T-cell (primary cell): Measurements from ENCODE around the gene PPP1R12A. TPM values are rescaled to one million over a fixed set of nuclear protein-coding genes. Genes with fewer than 3 reads are reported as not detected.
"Not testable (repeated sequence)": the region's sequence is repeated elsewhere in the genome, so short reads cannot be mapped to it uniquely, and the experiment has no call there.

Source experiments
- ATAC-seq, 4 experiments: fragments of 200-7000 bp in 3 of 4; fragments of 150-1000 bp in 1 of 4; cut with Tn5 transposase; replicated peaks in 1 of 4; 1 replicate in 3 of 4; 2 replicates in 1 of 4; pipeline ENCODE4 v1.10.0; 2021; ENCODE audit warnings: moderate library complexity in 3 of 4, mild to moderate bottlenecking in 2 of 4, moderate number of reproducible peaks in 1 of 4
- CTCF ChIA-PET, 2 donors: fragments of 300-600 bp; sonication (Branson Sonifier 250); formaldehyde crosslinking; loops; one replicate each; lab custom pipeline; 2022; ENCODE audit warnings: antibody characterized with exemption in 2 of 2; lab: Charles Lee
- POLR2A ChIA-PET, 2 donors: fragments of 300-600 bp; sonication (Branson Sonifier 250); formaldehyde crosslinking; loops; one replicate each; lab custom pipeline; 2022; ENCODE audit warnings: antibody characterized with exemption in 2 of 2; lab: Charles Lee
- DNase-seq, 35 experiments: peaks; one replicate each; pipeline versions ENCODE4 v3.0.0 to v3.0.0-alpha.2; 2013 to 2023
- H3K27ac ChIP-seq: one replicate; pipeline ENCODE4 v1.5.1; 2013; ENCODE audit warnings: low read length
- H3K27me3 ChIP-seq, 2 experiments: replicated peaks in 1 of 2; 1 replicate in 1 of 2; 2 replicates in 1 of 2; pipeline versions ENCODE4 v1.6.1 to v1.7.0; 2013; ENCODE audit warnings: low read length in 1 of 2, mixed read lengths in 1 of 2; ENCODE audit not compliant: control insufficient read depth in 2 of 2, insufficient read depth in 2 of 2; ENCODE audit errors: extremely low read depth in 1 of 2
- H3K36me3 ChIP-seq, 2 donors: 1 replicate in 1 of 2; 2 replicates in 1 of 2; pipeline versions ENCODE4 v1.6.1 to v1.7.0; 2013; ENCODE audit warnings: low read length in 1 of 2; ENCODE audit not compliant: control insufficient read depth in 2 of 2, insufficient read depth in 1 of 2; ENCODE audit errors: extremely low read depth in 1 of 2
- H3K4me1 ChIP-seq, 2 experiments: 1 replicate in 1 of 2; 2 replicates in 1 of 2; pipeline versions ENCODE4 v1.6.1 to v1.7.0; 2013; ENCODE audit warnings: low read length in 2 of 2, mixed read lengths in 1 of 2; ENCODE audit not compliant: insufficient read depth in 2 of 2, control insufficient read depth in 1 of 2; ENCODE audit errors: extremely low read depth in 1 of 2
- H3K4me3 ChIP-seq, 2 donors: 1 replicate in 1 of 2; 2 replicates in 1 of 2; pipeline versions ENCODE4 v1.5.1 to v1.7.0; 2013; ENCODE audit warnings: mild to moderate bottlenecking in 2 of 2, low read length in 1 of 2, moderate library complexity in 1 of 2; ENCODE audit not compliant: control insufficient read depth in 1 of 2; ENCODE audit errors: extremely low read depth in 1 of 2
- H3K9me3 ChIP-seq: 2 replicates; pipeline ENCODE4 v1.7.0; 2013
- H3K27ac Mint-ChIP-seq, 2 donors: one replicate each; pipeline ENCODE4 v1.8.0; 2020 to 2021; ENCODE audit warnings: mild to moderate bottlenecking in 2 of 2, mixed read lengths in 2 of 2
- H3K27me3 Mint-ChIP-seq, 2 donors: one replicate each; pipeline ENCODE4 v1.8.0; 2021 to 2022; ENCODE audit warnings: mixed read lengths in 2 of 2
- H3K36me3 Mint-ChIP-seq: one replicate; pipeline ENCODE4 v1.8.0; 2021; ENCODE audit warnings: mixed read lengths
- H3K4me1 Mint-ChIP-seq, 3 donors: one replicate each; pipeline ENCODE4 v1.8.0; 2020 to 2022; ENCODE audit warnings: mixed read lengths in 3 of 3, mild to moderate bottlenecking in 1 of 3
- H3K4me3 Mint-ChIP-seq, 3 donors: one replicate each; pipeline ENCODE4 v1.8.0; 2020 to 2022; ENCODE audit warnings: mild to moderate bottlenecking in 3 of 3, mixed read lengths in 3 of 3, moderate library complexity in 3 of 3
- H3K9me3 Mint-ChIP-seq, 3 donors: one replicate each; pipeline ENCODE4 v1.8.0; 2020 to 2022; ENCODE audit warnings: mixed read lengths in 3 of 3
- WGBS: methylation state at CpG from one replicate; pipeline ENCODE4 v1.1.5; 2013; ENCODE audit warnings: missing lambda C conversion rate; ENCODE audit not compliant: insufficient coverage; 5-methylcytosine and 5-hydroxymethylcytosine counted together
- total RNA-seq, 35 experiments: library from RNA in 6 of 35; stranded (reverse) in 6 of 35; fragments of 120-200 nt in 1 of 35; gene quantifications; one replicate each; pipeline versions ENCODE4 v1.2.1 to v1.2.4 and lab custom pipeline; 2013 to 2026

PPP1R12A gene
- total RNA-seq, result 100 to 1,000 TPM in 2 of 5 donors, 10 to 100 TPM in 3; 84.8 to 109 (median 89.5) TPM
- 139 TPM for total RNA-seq (2013)
- 113 to 260 (median 167) reads per million in 29 experiments for total RNA-seq (lab: John Stamatoyannopoulos, UW)

DNA sequence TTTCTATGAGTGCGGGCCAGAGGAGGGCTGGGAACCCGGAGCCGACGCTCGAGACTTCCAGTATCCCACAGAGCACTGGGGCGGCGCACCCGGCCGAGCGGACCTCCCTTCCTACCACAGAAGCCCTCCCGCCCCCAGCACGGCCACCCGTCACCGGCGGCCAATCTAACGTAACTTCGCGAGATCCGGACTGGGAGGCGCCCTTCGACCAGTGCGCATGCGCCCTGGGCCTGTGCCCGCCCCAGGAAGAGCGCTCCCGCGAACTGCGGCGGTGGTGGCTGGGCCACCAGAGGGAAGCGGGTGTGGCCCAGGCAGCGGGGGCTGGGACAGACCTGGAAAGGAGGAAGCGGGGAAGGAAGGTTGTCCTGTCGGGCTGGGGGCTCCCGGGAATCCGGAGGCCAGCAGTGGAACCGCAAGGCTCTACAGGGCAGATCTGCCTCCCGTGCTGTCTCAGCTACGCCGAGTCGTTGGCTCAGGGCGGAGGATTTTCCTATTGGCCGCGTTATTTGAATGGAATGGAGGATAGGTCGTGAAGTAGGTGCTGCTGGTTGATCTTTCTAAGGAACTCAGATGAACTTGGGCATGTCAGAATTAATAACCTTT lies at the start of gene PPP1R12A:
Gene PPP1R12A, minus strand, starts transcription at position 77 of the 603 bp plus-strand sequence. CDS start 166 bp downstream, outside the sequence.
- H3K4me1 Mint-ChIP-seq, result peaks cover 40 to 51% (median 40%) of the 10 kb centered on the region in 3 donors
- H3K27me3 ChIP-seq, result no peaks in the 10 kb centered on the region
- H3K27ac ChIP-seq, result peak within 1 kb of the TSS; percentile 85
- H3K27ac Mint-ChIP-seq, result peak within 1 kb of the TSS; percentile 87 to 99
- H3K36me3 ChIP-seq, result no peaks in the 10 kb centered on the region
- peak; percentile 86 to 97 (median 90) for DNase-seq
- H3K4me3 Mint-ChIP-seq, result peak within 1 kb of the TSS; percentile 88 to 99 (median 99)
- no peaks in the 10 kb centered on the region for H3K9me3 Mint-ChIP-seq
- peaks cover 1% of the 10 kb centered on the region for H3K36me3 Mint-ChIP-seq
- peak; percentile 87 to 89 (median 88) for ATAC-seq
- peaks cover 3 to 28% of the 10 kb centered on the region in 2 experiments for H3K4me1 ChIP-seq
- no peaks in the 10 kb centered on the region for H3K9me3 ChIP-seq
- POLR2A ChIA-PET, result no interaction called here
- no peaks in the 10 kb centered on the region for H3K27me3 Mint-ChIP-seq
- CTCF ChIA-PET, result interaction anchor here in 1 of 2 donors (1.2 to 1.3 kb wide), 2 partner anchors 49 to 54 kb away, joined by 3 to 7 read pairs; no protein-coding TSS in a partner anchor
- WGBS, result under 1% methylated on average over 39 of the region's 44 CpGs
- H3K4me3 ChIP-seq, result peak within 1 kb of the TSS; percentile 77 to 98

DNA sequence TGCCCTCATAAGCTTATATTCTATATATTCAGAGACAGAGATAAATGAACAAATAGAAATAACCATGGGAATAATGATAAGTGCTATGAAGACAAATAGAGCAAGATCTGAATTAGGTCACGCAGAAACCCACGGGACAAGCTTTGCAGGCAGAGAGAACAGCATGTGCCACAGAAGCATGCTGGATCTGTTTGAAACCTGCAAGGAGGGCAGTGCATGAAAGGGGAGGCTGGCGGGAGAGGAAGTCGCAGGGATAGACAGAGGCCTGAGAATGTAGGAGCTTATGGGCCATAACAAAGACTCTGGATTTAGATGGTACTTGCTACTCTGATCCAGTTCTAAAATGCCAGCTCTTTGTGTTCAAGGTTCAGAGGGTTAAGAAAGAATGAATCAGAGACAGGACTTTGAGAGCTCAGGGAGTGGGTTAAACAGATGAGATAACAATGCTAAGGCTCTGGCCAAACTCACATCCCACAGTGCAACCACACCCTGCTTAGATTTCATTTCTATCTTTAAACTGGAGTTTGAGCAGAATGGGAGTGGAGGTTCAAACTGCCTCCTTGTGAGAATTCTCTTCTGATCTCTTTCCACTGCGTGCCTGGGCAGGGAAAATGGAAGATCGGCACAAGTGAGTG lies 49.2 kb upstream of the PPP1R12A start:
- Histone ChIP-seq H3K36me3 (no peaks in the 10 kb centered on the region), H3K27ac (no peak overlapping the region), H3K4me1 (no peaks in the 10 kb centered on the region), H3K27me3 (no peaks in the 10 kb centered on the region), H3K9me3 (no peaks in the 10 kb centered on the region), H3K4me3 (no peak overlapping the region)
- Mint-ChIP-seq H3K36me3 (no peaks in the 10 kb centered on the region), H3K27me3 (peaks cover 0 to 15% of the 10 kb centered on the region in 2 donors), H3K9me3 (no peaks in the 10 kb centered on the region), H3K27ac (no peak overlapping the region), H3K4me1 (peaks cover 0 to 3% (median 1%) of the 10 kb centered on the region in 3 donors), H3K4me3 (no peak overlapping the region)
- POLR2A ChIA-PET, result no interaction called here
- ATAC-seq (no peak), DNase-seq (no peak)
- WGBS, result 94% methylated on average over 4 of the region's 6 CpGs
- CTCF ChIA-PET, result no interaction called here

DNA sequence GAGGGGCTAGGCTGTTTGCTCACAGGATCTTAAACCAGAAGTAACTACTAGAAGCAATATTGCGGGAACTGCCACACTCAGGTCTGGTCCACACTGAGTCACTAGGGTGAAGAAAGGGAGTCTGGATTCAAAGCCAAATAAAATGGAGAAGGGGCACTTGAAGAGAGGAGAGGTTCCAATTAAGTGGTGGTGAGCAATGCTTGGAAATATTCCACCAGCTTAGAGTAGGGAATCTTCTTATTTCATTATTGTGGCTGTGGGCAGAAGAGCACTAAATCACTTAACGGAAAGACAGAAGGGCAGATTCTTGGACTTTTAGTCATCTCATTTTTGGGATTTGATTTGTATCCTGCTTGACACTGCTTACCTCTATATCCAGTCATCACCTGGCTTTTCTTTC lies 48.6 kb upstream of the PPP1R12A start:
- no peak for ATAC-seq
- Mint-ChIP-seq H3K4me1 (no peaks in the 10 kb centered on the region), H3K36me3 (no peaks in the 10 kb centered on the region), H3K27me3 (peaks cover 0 to 15% of the 10 kb centered on the region in 2 donors), H3K27ac (no peak overlapping the region), H3K4me3 (no peak overlapping the region), H3K9me3 (no peaks in the 10 kb centered on the region)
- ChIA-PET POLR2A (no interaction called here), CTCF (no interaction called here)
- no peaks in the 10 kb centered on the region for H3K27me3 ChIP-seq
- no peaks in the 10 kb centered on the region for H3K36me3 ChIP-seq
- no peak for DNase-seq
- no peaks in the 10 kb centered on the region for H3K4me1 ChIP-seq
- no peak overlapping the region for H3K27ac ChIP-seq
- no peaks in the 10 kb centered on the region for H3K9me3 ChIP-seq
- no peak overlapping the region for H3K4me3 ChIP-seq
- 100% methylated on average over 1 of the region's 2 CpGs for WGBS

DNA sequence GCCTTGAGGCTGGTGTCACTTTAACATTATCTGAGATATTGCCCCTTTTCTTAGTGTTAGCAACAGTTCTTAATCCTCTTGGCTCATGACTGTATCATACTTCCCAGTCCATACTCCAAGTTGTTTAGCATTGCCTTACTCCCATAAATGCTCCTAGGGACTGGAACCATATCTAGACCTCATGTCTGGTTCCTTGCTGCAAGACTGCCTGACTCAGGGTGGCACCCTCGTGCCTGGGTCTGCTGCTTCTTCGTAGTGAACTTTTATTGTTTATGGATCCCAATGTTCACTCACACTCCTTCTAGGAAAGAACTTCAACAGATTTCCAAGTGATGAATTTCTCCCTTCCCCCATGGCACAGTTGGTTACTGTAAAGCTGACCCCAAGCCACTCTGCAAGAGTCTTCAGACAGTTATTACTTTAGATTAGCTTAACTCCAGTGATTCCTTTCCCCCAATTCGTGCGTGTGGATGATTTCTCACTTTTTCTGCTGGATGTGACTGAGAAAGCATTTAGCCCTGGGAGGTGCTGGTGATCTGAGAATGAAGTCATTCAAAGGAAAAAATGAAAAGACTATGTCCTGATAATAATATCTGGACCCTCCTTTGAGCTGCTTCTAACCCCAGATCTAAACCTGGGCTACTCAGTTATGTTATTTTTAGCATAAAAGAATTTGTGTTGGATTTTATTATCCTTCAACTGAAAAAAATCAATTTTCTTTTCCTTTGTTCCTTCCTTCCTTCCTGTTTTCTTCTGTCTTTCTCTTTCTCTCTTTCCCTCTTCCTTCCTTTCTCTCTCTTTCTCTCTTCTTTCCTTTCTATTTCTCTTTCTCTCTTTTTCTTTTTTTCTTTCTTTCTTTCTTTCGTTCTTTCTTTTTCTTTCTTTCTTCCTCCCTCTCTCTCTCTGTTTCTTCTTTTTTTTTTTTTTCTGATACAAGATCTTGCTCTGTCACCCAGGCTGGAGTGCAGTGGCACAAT lies 47.5 kb upstream of the PPP1R12A start:
- Histone ChIP-seq H3K27me3 (no peaks in the 10 kb centered on the region), H3K36me3 (no peaks in the 10 kb centered on the region), H3K4me1 (no peaks in the 10 kb centered on the region), H3K9me3 (no peaks in the 10 kb centered on the region), H3K4me3 (no peak overlapping the region), H3K27ac (no peak overlapping the region)
- no peak overlapping the region for H3K4me3 Mint-ChIP-seq
- no peaks in the 10 kb centered on the region for H3K9me3 Mint-ChIP-seq
- POLR2A ChIA-PET, result interaction anchor here in 1 of 2 donors (0.6 kb wide), 1 partner anchor 9 kb away, joined by 3 read pairs; no protein-coding TSS in a partner anchor
- WGBS, result 86% methylated on average over 1 of the region's 5 CpGs
- DNase-seq (no peak), ATAC-seq (no peak)
- no peaks in the 10 kb centered on the region for H3K4me1 Mint-ChIP-seq
- CTCF ChIA-PET, result no interaction called here
- peaks cover 0 to 15% of the 10 kb centered on the region in 2 donors for H3K27me3 Mint-ChIP-seq
- no peak overlapping the region for H3K27ac Mint-ChIP-seq
- no peaks in the 10 kb centered on the region for H3K36me3 Mint-ChIP-seq

DNA sequence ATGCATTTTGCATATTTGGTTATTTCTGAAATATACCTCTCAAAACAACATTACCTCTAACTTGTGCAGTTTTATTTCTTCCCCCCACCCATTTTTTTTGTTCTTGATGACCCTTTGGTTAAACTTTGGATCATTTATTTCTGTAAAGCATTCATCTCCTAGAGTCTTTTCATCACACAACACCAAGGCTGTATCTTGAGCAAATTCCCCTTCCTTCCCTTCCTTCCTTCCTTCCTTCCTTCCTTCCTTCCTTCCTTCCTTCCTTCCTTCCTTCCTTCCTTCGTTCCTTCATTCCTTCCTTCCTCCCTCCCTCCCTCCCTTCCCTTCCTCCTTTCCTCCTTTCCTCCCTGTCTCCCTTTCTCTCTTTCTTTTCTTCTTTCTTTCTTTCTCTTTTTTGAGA lies 43.8 kb upstream of the PPP1R12A start:
- Histone ChIP-seq H3K36me3 (no peaks in the 10 kb centered on the region), H3K4me3 (no peak overlapping the region), H3K4me1 (no peaks in the 10 kb centered on the region), H3K9me3 (no peaks in the 10 kb centered on the region), H3K27ac (no peak overlapping the region), H3K27me3 (no peaks in the 10 kb centered on the region)
- Mint-ChIP-seq H3K27me3 (peaks cover 4 to 8% of the 10 kb centered on the region in 2 donors), H3K36me3 (no peaks in the 10 kb centered on the region), H3K27ac (no peak overlapping the region), H3K4me1 (no peaks in the 10 kb centered on the region), H3K4me3 (no peak overlapping the region), H3K9me3 (no peaks in the 10 kb centered on the region)
- no peak for DNase-seq
- CTCF ChIA-PET, result no interaction called here
- ATAC-seq, result no peak
- WGBS, result no CpG with 5 or more reads among the region's 1 CpG
- POLR2A ChIA-PET, result no interaction called here

DNA sequence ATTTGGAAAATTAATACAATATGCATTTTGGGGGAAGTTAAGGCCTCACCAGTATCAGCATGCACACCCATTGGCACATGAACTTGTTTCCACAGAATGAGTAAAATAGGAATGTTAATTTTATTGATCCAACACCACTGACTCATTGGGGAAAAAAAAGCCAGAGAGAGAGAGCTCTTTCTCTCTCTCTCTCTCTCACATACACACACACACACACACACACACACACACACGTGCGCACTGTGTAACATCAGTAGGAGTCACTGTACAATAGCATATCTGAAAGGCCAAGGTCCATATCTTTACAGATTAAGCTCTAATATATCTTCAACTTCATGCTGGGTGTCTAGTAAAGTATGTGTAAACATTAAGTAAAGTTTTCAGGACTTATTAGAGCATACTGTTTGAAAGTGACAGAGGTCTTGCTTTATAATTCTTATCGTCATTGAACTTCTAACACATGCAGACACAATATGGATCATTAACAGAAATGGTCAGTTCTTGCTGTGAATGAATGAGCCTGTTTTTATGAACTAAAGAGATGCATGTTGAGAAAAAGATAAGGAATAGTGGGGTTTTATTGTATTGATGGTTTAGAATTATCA lies 43.1 kb upstream of the PPP1R12A start:
- H3K27ac ChIP-seq, DNase-seq, H3K4me1 ChIP-seq, H3K4me3 ChIP-seq, H3K27me3 Mint-ChIP-seq, H3K27me3 ChIP-seq, H3K36me3 ChIP-seq, ATAC-seq, H3K9me3 ChIP-seq, H3K27ac Mint-ChIP-seq, H3K4me1 Mint-ChIP-seq, H3K9me3 Mint-ChIP-seq, H3K4me3 Mint-ChIP-seq, CTCF ChIA-PET, H3K36me3 Mint-ChIP-seq, POLR2A ChIA-PET: not testable (repeated sequence)
- no CpG with 5 or more reads among the region's 3 CpGs for WGBS
